Measurements from ENCODE around the gene PHTF2.

The PHTF2 gene

DNA sequence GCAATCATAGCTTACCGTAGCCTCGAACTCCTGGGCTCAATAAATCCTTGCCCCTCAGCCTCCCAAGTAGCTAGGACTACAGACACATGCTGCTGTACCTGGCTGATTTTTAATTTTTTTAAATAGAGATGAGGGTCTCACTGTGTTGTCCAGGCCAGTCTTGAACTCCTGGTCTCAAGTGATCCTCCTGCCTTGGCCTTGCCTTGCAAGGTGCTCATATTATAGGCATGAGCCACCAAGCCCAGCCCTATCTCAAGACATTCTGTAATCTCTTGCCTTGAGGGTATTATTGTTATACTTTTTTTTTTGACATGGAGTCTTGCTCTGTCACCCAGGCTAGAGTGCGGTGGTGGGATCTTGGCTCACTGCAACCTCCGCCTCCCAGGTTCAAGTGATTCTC, 86.6 kb downstream of the PHTF2 start:
- DNase-seq = no peak

DNA sequence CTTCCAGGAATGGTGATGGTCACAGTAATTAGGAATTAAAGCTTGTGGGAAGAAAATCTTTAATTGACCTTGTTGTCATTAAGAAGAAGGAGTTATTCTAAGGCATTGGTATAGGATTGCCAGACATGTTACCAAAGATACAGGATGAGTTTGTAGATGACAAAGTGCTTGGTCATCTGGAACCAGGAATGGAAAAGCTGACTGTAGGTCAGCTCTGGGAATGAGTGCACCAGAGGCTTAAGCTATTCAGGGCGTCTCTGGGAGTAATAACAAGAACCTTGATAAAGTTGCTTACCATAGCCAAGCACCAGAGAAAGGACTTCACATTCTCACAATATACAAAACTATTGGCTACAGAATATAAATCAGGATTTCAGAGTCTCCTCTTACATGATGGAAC, 89.0 kb downstream of the PHTF2 start:
- DNase-seq = no peak

DNA sequence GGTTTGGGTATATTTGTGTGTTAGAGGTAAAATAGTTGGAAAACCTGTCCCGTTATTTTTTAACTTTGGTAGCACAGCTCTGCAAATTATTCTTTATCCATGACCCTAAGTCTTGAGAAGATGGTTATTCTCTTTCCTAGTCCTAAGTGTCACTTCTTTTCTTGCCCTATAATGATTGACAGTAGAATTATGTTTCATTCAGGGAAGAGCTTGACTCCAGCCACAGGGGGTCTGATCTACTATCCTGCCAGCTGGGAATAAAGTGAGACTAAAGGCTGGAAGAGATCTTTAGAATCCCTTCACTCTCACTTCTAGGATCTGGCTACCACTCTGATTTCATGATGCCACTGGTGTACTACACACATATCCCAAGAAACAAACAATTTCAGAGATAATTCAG, 90.4 kb downstream of the PHTF2 start:
- DNase-seq = no peak

DNA sequence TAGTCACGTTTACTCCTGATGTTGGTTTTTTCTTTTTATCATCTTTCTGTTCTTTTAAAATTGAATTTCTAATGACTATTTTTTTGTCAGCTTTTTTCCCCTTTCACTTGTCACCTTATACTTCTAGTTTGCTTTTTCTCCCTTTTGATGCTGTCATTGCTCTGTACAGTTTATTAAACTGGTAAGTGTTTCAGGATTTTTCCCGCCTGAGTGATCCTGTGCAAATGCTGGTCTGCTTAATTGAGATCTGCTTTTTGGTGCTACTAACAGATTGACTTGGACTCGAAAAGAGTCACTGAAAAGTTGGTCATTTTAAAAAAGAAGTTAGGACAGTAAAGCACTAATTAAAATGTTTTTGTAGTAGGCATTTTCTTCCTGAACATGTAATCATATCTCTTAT, 95.2 kb downstream of the PHTF2 start:
- no peak for DNase-seq

DNA sequence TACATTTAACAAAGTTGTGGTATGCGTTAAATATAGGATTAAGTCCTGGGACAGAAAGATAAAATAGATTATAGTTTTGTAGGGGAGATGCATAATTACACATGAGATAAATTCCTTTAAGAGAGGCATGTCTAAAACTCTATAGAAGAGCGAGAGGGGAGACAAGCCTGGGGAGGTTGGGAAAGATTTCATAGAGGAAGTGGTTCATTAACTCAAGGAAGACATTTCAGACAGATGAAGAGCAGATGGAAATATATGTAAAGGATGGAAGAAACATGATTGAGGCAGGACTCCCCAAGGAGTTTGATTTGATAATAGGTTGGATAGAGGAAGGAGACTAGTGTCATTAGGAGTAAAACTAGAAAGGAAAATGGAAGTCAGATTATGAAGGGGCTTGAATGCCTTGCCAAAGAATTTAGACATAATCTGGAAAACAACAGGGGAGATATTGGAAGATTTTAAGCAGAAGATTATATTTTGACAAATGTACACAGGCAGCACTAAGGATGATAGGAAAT, 96.1 kb downstream of the PHTF2 start:
- DNase-seq = no peak

DNA sequence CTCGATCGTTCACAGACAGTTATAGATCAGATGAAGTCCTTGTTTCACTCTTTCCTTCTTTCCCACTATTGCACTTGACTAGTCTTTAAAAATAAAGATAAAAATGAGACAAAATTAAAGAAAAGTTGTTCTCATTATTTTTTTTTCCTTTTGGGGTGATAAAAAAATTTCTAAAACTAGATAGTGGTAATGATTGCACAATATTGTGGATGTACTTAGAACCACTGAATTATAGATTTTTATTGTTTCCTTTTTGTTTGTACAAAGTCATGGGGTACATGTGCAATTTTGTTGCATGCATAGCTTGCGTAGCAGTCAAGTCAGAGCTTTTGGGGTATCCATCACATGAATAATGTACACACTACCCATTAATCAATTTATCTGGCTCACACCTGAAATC, 97.3 kb downstream of the PHTF2 start:
- no peak for DNase-seq

DNA sequence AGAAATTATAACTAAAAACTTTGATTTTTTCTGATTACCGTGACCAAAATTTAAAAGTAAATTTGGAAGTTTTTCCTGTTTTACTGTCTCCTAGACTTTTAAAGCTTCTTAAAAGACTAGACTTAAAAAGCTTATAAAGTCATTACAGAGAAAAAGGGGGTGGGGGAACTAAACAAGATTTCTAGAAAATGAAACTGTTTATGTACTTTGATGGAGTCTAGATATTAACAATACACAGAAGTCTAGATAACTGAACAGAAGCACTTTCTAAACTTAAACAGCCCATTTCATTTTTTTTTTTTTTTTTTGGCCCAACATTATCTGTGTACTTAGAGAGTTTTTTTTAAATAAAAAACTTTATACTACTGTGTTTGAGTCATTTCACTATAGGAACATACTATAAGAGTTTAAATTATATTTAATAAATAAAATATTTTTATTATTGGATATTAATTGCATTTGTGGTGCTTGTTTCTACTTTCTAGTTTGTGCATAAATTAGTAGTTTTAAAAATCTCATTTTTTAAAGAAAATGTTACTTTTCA, 98.5 kb downstream of the PHTF2 start:
- no peak for DNase-seq

DNA sequence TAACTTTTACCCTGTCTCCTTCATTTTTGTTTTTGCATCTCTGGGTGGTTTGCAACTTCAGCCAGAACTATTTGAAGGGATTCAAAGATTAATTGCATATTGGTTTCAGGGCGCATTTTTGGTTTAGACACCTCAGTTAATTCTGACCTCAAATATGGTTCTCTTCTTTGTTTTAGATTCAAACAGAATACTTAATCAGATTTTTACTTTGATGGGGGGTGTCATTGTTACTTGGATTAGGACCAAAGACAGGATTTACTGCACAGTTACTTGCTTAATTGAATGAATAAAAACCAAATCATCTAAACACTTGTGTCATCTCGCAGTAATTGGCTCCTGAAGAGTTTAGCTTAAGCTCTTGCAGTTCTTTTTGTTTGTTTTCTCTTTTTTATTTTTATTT, 100.9 kb downstream of the PHTF2 start:
- DNase-seq = no peak

DNA sequence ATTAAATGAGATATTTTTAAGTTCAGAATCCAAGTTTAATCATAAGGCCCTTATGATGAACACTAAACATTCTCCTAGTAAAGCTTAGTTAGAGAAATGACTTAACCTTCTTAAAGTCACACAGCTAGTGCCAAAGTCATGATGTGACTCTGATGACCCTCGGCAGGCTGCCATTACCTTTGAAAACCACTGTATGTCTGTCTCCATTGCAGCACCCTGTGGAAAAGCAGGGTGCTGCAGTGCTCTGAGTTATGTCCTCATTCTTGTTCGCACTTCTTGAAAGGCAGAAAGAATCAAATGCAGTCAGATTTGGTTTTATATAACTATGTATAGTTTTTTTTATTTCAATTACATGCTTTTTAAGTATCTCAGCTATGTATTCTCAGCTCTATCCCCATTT, 105.0 kb downstream of the PHTF2 start:
- DNase-seq = no peak

DNA sequence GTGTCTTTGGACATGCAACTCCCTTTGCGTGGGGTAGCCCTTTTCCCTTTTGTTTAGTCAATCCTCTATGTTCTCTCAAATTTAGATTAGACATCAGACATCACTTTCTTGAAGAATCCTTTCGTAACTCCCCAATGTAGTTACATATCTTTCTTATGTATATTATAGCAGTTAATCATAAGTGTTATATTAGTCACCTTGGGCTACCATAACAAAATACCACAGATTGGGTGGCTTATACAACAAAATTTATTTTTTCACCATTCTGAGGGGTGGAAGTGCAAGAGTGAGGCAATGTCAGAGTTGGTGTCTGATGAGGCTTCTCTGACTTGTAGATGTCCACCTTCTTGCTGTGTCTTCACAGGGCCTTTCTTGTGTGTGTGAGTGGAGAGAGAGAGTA, 105.7 kb downstream of the PHTF2 start:
- no peak for DNase-seq

DNA sequence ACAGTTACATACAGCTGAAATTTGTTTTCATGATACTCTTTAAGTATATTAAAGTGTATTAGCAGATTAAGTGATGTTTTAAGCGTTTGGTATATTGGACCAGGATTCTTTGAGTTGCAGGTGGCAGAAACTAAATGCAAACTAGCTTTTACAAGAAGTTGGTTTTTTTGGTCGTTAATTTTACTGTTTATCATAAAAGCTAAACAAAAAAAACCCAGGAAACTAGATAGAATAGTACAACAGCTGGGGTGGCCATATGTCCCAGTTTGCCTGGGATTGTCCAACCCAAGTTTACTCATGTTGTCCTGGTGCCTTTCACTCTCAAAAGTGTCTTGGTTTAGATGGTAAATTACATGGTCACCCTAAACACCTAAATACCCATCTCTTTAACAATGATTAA, 108.7 kb downstream of the PHTF2 start:
- DNase-seq = no peak

DNA sequence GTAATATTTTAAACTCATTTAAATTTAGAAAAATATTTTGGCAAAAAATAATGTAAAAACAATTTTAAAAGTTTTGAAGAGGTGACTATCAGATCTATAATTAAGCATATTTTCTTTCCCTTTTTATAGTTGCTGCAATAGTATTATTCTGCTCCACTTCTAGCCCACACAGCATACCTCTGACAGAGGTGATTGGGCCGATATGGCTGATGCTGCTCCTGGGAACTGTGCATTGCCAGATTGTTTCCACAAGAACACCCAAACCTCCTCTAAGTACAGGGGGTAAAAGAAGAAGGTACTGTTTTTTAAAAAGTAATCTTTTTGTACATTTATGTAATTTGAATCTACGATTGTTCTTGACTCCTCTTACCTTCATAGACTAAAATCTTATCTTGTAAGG, 110.1 kb downstream of the PHTF2 start:
- DNase-seq = no peak

DNA sequence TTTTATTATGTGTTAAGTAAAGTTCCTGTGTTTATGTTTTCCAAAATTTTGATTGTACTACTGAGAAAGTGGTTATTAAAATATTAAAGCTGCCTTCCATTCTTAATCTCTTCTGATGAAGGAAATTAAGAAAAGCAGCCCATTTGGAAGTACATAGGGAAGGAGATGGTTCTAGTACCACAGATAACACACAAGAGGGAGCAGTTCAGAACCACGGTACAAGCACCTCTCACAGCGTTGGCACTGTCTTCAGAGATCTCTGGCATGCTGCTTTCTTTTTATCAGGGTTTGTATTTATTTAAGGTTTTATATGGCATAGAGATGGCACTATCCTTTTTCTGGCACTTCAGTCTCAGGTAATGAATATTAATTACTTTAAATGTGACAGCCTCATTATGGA, 111.6 kb downstream of the PHTF2 start:
- no peak for DNase-seq

DNA sequence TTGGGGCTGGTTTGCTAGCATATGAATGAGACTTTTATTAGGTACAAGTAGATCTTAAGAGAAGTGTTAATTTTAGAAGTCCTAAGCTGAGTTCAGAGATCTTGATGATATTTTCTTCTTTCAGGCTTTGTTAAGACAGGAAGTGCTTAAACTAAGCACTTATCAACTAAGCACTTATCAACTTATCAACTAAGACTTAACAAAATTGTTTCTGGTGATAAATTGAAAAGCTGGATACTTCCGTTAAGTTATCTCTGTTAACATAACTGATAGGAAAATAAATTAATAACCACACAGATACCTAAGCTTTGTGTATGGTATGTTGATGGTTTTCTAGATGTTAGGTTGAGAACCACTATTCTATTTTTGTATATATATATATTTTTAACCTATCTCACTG, 113.7 kb downstream of the PHTF2 start:
- DNase-seq = no peak

DNA sequence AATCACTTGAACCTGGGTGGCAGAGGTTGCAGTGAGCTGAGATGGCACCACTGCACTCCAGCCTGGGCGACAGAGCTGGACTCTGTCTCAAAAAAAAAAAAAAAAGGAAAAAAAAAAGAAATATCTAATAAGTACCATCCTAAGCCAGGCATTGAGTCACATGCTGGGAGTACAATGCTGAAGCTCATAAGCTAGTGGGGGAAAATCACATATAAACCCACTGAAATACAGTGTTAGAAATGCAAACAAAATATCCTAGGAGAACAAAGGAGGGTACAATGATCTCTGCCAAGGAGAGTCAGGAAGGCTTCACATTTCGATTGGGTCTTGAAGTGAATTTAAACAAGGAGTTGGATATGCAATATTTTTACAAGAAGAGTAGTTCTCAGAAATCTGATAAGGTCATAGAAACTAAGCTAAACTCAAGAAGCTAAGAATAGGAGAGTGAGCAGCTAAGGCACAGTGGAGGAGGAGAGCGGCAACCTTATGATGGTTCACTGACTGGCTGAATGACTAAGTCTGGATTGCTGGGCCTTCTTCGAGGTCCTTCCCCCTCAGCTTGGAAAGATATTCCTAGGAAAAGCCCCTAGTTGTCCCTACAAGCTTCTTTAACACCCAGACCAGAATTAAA, 115.5 kb downstream of the PHTF2 start:
- no peak for DNase-seq

DNA sequence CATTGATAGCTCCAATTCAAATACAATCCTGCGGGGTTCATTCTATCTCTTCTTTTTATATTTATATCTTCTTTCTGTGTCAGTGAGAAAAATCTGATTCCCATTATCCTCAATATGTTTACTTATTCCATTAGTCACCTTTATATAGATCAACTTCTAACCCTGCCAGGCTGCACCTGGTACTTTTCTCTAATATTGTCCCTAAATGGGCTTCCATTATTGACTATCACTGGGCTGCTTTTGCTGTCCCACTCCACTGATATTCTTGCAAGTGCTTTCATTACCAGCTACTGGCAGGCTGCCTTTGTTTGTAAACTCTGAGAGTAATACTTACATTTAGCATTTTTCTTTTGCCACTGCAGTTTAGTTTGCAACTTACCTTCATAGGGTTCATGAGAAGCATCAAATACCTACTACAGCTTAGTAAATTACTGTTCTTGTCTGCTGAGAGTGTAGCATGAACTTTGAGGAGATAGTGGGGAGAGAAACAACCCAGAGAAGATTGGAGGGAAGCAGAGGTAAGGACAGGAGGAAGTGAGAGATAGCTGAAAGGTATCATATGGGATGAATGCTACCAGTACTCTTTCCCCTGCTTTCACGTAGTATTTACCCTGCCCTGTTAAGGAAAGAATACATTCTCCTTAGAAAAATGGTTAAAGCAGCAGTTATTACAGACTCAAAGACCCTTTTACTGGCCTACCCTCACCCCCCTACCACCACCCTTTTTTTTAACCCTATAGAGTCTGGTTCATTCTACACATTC, 119.1 kb downstream of the PHTF2 start:
- DNase-seq = no peak

DNA sequence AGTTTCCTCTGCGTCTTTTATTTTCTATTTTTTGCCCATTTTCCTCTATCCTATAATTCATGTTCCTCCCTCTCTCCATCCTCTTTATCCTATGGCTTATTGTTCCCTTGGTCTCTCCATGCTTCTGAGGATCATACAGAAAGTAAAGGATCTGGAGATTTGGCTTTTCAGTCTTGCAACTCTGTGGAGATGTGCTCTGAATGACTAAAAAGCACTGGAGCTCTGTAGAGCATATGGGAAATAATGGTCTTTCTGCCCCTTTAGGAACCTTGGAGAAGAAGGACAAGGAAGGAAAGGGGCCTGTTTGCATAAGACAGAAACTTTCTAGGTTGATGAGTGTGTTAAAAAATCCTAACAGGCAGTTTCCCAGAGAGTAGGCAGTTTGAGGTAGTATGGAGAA, 120.1 kb downstream of the PHTF2 start:
- no peak for DNase-seq

DNA sequence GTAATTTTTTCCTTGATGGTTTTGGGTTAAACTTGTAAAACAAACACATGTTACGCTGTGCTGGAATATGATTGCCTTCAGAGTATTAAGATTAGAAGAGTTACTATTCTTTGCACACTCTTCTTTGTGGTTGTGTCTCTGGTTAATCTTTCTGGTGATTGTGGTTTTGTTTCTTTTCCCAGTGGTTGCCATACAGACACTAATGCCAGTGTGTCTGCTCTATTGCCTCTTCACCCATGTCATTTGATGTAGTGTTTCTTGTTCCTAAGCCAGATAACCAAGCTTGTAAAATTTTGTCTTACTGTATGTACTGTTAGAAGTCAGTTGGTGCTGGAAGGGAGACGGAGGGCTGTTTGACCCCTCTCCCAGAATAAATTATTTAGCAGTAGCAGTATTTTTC, 124.8 kb downstream of the PHTF2 start:
- no peak for DNase-seq

DNA sequence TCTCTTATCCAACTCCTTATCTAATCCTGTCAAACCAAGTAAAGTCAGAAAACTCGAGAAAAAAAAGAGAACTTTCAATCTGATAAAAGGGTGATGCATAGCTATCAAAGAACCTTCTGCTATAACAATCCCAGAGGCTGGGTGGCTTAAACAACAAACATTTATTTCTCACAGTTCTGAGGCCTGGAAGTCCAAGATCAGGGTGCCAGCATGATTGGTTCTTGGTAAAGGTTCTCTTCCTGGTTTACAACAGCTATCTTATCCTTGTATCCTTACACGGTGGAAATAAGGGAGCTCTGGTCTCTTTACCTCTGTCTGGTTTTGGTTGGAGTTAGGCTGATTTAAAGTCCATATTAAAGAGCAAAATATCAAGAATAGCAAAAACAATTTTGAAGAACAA, 131.9 kb downstream of the PHTF2 start:
- DNase-seq = no peak

DNA sequence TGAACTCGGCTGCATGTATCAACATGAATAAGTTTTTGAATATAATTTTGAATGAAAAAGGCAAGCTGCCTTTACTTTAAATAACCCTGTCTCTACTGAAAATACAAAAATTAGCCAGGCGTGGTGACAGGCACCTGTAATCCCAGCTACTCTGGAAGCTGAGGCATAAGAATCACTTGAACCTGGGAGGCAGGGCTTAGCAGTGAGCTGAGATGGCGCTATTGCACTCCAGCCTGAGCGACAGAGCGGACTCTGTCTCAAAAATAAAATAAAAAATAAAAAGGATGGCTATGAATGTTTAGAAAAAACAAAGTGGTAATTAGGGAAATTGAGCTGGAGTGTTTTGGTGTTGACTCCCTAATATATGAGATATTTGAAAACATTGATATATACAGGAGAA, 133.3 kb downstream of the PHTF2 start:
- no peak for DNase-seq

DNA sequence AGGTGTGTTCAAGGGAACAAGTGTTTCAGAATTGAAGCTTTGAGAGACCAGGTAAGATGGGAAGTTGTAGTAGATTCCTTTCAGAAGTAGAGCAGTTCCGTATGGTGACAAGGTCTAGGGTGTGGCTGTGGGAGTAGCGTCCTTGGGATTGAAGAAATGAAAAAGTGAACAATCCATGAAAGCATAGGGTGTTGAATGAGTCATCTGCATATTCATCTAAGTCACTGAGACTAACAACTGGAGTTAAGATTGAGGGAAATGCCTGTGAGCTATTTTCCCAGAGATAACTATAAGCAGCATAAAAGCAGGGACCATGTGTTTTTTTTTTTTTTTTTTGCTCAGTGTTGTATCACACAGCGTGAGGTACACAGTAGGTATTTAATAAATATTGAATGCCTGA, 134.8 kb downstream of the PHTF2 start:
- no peak for DNase-seq

DNA sequence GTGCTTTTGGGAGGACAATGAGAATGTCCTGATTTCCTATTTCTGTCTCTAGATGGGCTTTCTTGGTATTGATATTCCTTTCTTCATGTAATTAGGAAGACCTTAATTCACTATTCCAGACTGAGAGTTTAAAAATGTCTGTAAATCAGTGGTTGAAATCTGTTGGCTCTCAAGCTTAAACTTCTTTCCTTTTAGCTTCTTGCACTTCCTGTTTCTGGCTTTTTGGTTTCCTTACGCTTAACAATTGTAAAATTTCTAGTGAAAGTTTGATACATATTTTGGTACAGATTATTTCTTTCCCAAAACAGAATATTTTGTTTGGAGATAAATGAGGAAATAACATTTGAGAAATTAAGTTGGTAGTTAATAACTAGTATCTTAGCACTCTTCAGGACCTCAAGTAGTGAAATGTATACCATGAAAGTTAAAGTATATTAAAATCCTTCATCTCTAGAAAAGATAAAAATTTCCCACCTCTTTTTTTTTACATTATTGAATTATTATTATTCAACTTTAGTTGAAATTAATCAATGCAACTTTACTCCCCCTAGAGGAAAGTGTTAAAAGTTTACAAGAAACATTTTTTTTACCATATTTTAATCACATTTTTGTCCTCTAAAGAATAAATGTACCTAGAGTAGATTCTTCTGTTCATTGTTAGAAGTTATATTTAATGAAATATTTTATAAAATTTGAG, 137.2 kb downstream of the PHTF2 start:
- DNase-seq = no peak

DNA sequence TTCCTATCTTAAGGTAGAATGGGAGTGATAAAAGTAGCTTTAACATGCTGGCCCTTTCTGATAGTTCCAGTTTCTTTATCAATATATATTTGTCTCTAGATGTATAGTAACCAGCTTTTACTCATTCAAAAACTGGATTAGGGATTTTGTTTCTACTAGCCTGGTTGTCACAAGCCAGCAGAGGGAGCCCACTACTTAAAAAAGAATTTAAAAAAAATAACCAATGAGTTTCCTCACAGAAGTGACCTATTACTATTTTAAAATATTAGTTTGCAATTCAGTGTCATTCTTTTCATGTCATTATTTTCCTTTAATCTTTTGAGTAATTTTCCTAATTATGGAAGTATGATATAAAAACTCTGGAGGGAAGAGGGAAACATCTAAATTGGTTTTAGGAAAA, 142.1 kb downstream of the PHTF2 start:
- DNase-seq = no peak

DNA sequence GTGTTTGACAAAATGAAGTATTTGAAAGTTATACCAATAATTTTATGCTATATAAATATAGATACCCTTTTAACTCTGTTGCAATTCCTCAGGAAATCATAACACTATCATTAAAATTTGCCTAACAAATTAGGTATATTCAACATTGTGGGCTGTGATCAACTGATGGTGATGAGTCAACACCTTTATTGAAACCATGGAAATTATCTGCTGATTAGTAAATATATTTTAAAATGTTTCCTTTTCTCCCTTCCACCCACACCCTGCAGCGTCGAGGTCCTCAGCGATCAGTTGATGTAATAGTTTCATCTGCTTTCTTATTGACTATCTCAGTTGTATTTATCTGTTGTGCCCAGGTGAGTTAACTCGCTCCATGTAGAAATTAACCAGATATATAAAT, 143.9 kb downstream of the PHTF2 start:
- no peak for DNase-seq
